CD4-positive, alpha-beta memory T cell (primary cell): ENCODE results near the gene RIOK1. TPM values are rescaled to one million over a fixed set of nuclear protein-coding genes. Genes with fewer than 3 reads are reported as not detected.

ENCODE experiments used
- CTCF ChIA-PET: fragments of 350-600 bp; sonication (Branson Sonifier 250); formaldehyde crosslinking; loops from one replicate; lab custom pipeline; 2021; ENCODE audit warnings: inconsistent platforms; ENCODE audit not compliant: partially characterized antibody; lab: Charles Lee
- POLR2A ChIA-PET: fragments of 350-600 bp; sonication (Branson Sonifier 250); formaldehyde crosslinking; loops from one replicate; lab custom pipeline; 2021; ENCODE audit not compliant: partially characterized antibody; lab: Charles Lee
- DNase-seq, 5 donors: peaks; one replicate each; pipeline versions ENCODE4 v3.0.0 to v3.0.0-alpha.2; 2020 to 2022; ENCODE audit warnings: mixed read lengths in 1 of 5
- H3K27ac ChIP-seq: one replicate; pipeline ENCODE4 v1.7.0; 2013; ENCODE audit warnings: low read depth, low read length
- H3K27me3 ChIP-seq: 2 replicates; pipeline ENCODE4 v1.7.0; 2013; ENCODE audit warnings: mild to moderate bottlenecking, low read length, moderate library complexity; ENCODE audit not compliant: insufficient read depth
- H3K36me3 ChIP-seq: 2 replicates; pipeline ENCODE4 v1.7.0; 2013; ENCODE audit warnings: mild to moderate bottlenecking, low read length, moderate library complexity; ENCODE audit not compliant: insufficient read depth
- H3K4me1 ChIP-seq: 2 replicates; pipeline ENCODE4 v1.7.0; 2013; ENCODE audit warnings: mild to moderate bottlenecking, low read length, moderate library complexity; ENCODE audit not compliant: insufficient read depth
- H3K4me3 ChIP-seq, 2 donors: one replicate each; pipeline ENCODE4 v1.7.0; 2013; ENCODE audit warnings: low read length in 2 of 2, mild to moderate bottlenecking in 1 of 2
- H3K9me3 ChIP-seq, 2 donors: one replicate each; pipeline ENCODE4 v1.7.0; 2013; ENCODE audit warnings: low read length in 2 of 2, control low read depth in 1 of 2; ENCODE audit not compliant: control insufficient read depth in 1 of 2
- H3K27ac Mint-ChIP-seq, 7 donors: one replicate each; pipeline ENCODE4 v1.8.0; 2020 to 2021; ENCODE audit warnings: mixed read lengths in 7 of 7, mild to moderate bottlenecking in 6 of 7, inconsistent platforms in 3 of 7, moderate library complexity in 3 of 7
- H3K27me3 Mint-ChIP-seq, 2 donors: one replicate each; pipeline ENCODE4 v1.8.0; 2020 to 2021; ENCODE audit warnings: mixed read lengths in 2 of 2
- H3K36me3 Mint-ChIP-seq, 2 donors: one replicate each; pipeline ENCODE4 v1.8.0; 2020 to 2021; ENCODE audit warnings: mixed read lengths in 2 of 2, inconsistent platforms in 1 of 2, mild to moderate bottlenecking in 1 of 2
- H3K4me1 Mint-ChIP-seq, 4 donors: one replicate each; pipeline ENCODE4 v1.8.0; 2020 to 2021; ENCODE audit warnings: mixed read lengths in 4 of 4, mild to moderate bottlenecking in 1 of 4
- H3K4me3 Mint-ChIP-seq, 8 donors: one replicate each; pipeline ENCODE4 v1.8.0; 2020 to 2021; ENCODE audit warnings: mixed read lengths in 8 of 8, mild to moderate bottlenecking in 7 of 8, moderate library complexity in 6 of 8, inconsistent platforms in 3 of 8
- H3K9me3 Mint-ChIP-seq, 8 donors: one replicate each; pipeline ENCODE4 v1.8.0; 2020 to 2021; ENCODE audit warnings: mixed read lengths in 8 of 8, mild to moderate bottlenecking in 5 of 8, inconsistent platforms in 3 of 8, moderate library complexity in 1 of 8
- intact Hi-C: fragments of 100-400 bp; cut with micrococcal nuclease; formaldehyde crosslinking; loops from one replicate; pipeline ENCODE4 v1.15.1; 2023
- polyA plus RNA-seq, 2 donors: library from polyadenylated mRNA; unstranded; fragments of 300-500 nt; fragmentation: Illumina TruSeq; gene quantifications; one replicate each; pipeline ENCODE4 v1.2.3, GENCODE V29; 2021
- total RNA-seq, 2 experiments: library from RNA; stranded (reverse); gene quantifications; one replicate each; pipeline ENCODE4 v1.2.3, GENCODE V29; 2021

Gene RIOK1
- total and polyA plus RNA-seq, 4 experiments from 2014 or later: 19.1 to 26.1 (median 22.8) TPM

DNA sequence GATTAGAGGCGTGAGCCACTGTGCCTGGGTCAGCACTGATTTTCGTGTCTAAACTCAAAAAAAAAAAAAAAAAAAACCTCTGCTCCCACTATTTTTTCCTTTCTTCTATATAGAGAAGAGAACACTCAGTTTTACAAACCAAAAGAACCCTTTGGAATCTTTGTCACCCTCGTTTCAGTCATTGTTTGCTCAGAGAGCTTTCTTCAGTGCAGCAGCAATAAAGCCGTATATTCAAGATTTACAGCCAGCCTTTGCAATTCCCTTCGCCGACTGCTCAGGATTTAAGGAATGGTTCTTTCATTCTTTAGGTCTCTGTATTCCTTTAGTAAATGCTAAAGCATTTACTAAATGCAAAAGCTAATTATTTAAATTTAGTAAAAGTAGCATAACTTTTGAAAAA, 20.1 kb downstream of the RIOK1 start:
- CTCF ChIA-PET: no interaction called here
- peaks cover 68% of the 10 kb centered on the region for H3K36me3 ChIP-seq
- no peak overlapping the region for H3K4me3 ChIP-seq
- no peaks in the 10 kb centered on the region for H3K9me3 Mint-ChIP-seq
- no peak overlapping the region for H3K27ac ChIP-seq
- POLR2A ChIA-PET: no interaction called here
- H3K27me3 ChIP-seq: no peaks in the 10 kb centered on the region
- no peaks in the 10 kb centered on the region for H3K27me3 Mint-ChIP-seq
- H3K4me1 ChIP-seq: no peaks in the 10 kb centered on the region
- no peaks in the 10 kb centered on the region for H3K4me1 Mint-ChIP-seq
- no peaks in the 10 kb centered on the region for H3K9me3 ChIP-seq
- H3K27ac Mint-ChIP-seq: no peak overlapping the region
- intact Hi-C loops: no loop called here
- DNase-seq: no peak
- peaks cover 65 to 70% of the 10 kb centered on the region in 2 donors for H3K36me3 Mint-ChIP-seq
- H3K4me3 Mint-ChIP-seq: no peak overlapping the region

DNA sequence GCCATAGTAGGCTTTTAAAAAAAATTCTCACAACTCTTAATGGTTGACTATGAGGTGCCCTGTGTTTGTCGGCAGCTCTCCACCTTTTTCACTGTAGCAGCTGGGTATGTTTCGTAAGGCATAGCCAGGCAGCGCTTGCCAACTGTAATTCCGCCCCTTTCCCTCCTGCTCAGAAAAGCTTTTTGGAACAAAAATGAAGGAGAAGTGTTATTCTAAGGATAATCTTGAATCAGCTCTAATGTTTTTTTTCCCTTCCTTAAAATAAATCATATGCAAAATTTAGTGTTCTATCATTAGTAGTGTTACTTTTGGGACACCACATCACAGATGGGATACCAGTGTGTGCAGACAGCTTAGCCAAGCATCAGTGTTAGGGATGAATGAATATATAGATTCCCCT, 21.2 kb downstream of the RIOK1 start:
- no peak overlapping the region for H3K4me3 Mint-ChIP-seq
- intact Hi-C loops: no loop called here
- H3K36me3 Mint-ChIP-seq: peaks cover 63 to 70% of the 10 kb centered on the region in 2 donors
- Histone ChIP-seq H3K27ac (no peak overlapping the region), H3K9me3 (no peaks in the 10 kb centered on the region), H3K36me3 (peaks cover 69% of the 10 kb centered on the region), H3K27me3 (no peaks in the 10 kb centered on the region), H3K4me3 (no peak overlapping the region), H3K4me1 (no peaks in the 10 kb centered on the region)
- no peak overlapping the region for H3K27ac Mint-ChIP-seq
- H3K9me3 Mint-ChIP-seq: no peaks in the 10 kb centered on the region
- DNase-seq: no peak
- POLR2A ChIA-PET: no interaction called here
- CTCF ChIA-PET: interaction anchor here (1.4 kb wide), 1 partner anchor 46 kb away, joined by 3 read pairs; no protein-coding TSS in a partner anchor
- no peaks in the 10 kb centered on the region for H3K27me3 Mint-ChIP-seq
- H3K4me1 Mint-ChIP-seq: no peaks in the 10 kb centered on the region

DNA sequence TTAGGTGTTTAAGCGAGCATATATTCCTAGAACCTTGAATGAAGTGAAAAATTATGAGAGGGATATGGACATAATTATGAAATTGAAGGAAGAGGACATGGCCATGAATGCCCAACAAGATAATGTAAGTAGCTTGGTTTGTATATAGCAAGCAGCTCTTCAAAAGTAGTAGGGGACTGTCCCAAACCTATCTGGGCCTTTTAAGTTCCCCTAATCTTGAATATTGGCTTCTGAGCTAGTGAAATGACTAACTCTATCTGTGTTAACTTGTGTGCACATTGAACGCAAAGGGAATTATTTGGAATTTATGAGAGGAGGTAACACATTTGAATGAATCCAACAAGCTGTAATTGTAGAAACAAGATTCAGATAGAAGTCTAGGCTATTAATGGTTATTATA, 21.7 kb downstream of the RIOK1 start:
- Mint-ChIP-seq H3K9me3 (no peaks in the 10 kb centered on the region), H3K4me1 (no peaks in the 10 kb centered on the region), H3K36me3 (peaks cover 58 to 71% of the 10 kb centered on the region in 2 donors), H3K27me3 (no peaks in the 10 kb centered on the region), H3K4me3 (no peak overlapping the region), H3K27ac (peak overlapping the region in 1 of 7 donors; percentile 48)
- H3K4me3 ChIP-seq: no peak overlapping the region
- H3K9me3 ChIP-seq: no peaks in the 10 kb centered on the region
- CTCF ChIA-PET: interaction anchor here (1.4 kb wide), 1 partner anchor 46 kb away, joined by 3 read pairs; no protein-coding TSS in a partner anchor
- intact Hi-C loops: no loop called here
- no peaks in the 10 kb centered on the region for H3K27me3 ChIP-seq
- H3K36me3 ChIP-seq: peaks cover 68% of the 10 kb centered on the region
- no peaks in the 10 kb centered on the region for H3K4me1 ChIP-seq
- POLR2A ChIA-PET: no interaction called here
- DNase-seq: no peak
- H3K27ac ChIP-seq: no peak overlapping the region

DNA sequence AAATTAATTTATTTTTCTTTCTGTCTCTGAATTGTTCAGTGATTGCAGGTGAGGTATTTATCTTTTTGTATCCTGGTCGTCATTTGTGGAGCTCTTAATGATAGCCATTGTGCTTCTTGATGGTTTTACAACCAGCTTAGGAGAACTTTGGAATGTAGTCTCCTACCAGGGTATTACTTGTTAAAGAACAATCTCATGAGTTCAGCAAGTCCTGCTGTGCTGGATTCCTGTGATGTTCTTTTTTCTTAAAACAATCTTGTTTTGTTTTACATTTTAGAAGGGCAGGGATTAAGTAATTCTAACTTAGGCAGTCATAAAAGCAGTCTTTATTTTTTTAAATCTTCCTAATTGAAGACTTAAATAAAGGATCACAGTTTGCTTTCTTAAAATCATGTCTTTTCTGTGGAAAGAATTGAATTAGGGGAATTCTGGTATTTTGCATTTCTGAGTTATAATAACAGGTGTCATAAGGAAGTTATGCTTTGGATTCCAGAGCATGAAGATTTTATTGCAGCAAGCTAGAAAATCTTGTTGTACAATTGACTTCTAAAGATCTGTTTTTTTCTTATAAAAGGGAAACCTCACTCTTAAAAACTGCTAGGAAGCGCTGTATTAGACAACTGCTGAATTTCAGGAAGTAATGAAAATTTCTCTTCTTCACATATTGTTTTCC, 23.7 kb downstream of the RIOK1 start:
- no peak for DNase-seq
- no peak overlapping the region for H3K4me3 ChIP-seq
- H3K27ac ChIP-seq: no peak overlapping the region
- no peaks in the 10 kb centered on the region for H3K9me3 ChIP-seq
- H3K27me3 ChIP-seq: no peaks in the 10 kb centered on the region
- Mint-ChIP-seq H3K4me3 (no peak overlapping the region), H3K4me1 (no peaks in the 10 kb centered on the region), H3K27me3 (no peaks in the 10 kb centered on the region), H3K36me3 (peaks cover 55 to 68% of the 10 kb centered on the region in 2 donors), H3K9me3 (no peaks in the 10 kb centered on the region), H3K27ac (no peak overlapping the region)
- POLR2A ChIA-PET: no interaction called here
- no peaks in the 10 kb centered on the region for H3K4me1 ChIP-seq
- CTCF ChIA-PET: no interaction called here
- intact Hi-C loops: no loop called here
- H3K36me3 ChIP-seq: peaks cover 56% of the 10 kb centered on the region

DNA sequence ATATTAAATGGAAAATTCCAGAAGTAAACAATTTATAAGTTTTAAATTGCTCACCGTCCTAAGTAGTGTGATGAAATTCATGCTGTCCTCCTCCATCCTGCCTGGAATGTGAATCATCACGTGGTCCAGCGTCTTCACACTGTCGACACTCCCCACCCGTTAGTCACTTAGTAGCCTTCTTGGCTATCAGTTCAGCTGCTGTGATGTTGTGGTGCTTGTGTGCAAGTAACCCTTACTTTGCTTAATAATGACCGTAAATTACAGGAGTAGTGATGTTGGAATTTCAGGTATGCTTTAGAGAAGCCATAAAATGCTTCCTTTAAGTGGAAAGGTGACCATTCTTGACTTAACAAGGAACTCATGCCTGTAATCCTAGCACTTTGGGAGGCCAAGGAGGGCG, 25.2 kb downstream of the RIOK1 start:
- Histone ChIP-seq H3K27me3 (no peaks in the 10 kb centered on the region), H3K36me3 (peaks cover 51% of the 10 kb centered on the region), H3K9me3 (no peaks in the 10 kb centered on the region), H3K4me3 (no peak overlapping the region), H3K4me1 (no peaks in the 10 kb centered on the region), H3K27ac (no peak overlapping the region)
- Mint-ChIP-seq H3K9me3 (no peaks in the 10 kb centered on the region), H3K27me3 (no peaks in the 10 kb centered on the region), H3K27ac (peak overlapping the region in 1 of 7 donors; percentile 19), H3K4me1 (peaks cover 0 to 2% (median 0%) of the 10 kb centered on the region in 4 donors), H3K36me3 (peaks cover 60 to 75% of the 10 kb centered on the region in 2 donors), H3K4me3 (no peak overlapping the region)
- no peak for DNase-seq
- intact Hi-C loops: no loop called here
- ChIA-PET CTCF (no interaction called here), POLR2A (no interaction called here)

DNA sequence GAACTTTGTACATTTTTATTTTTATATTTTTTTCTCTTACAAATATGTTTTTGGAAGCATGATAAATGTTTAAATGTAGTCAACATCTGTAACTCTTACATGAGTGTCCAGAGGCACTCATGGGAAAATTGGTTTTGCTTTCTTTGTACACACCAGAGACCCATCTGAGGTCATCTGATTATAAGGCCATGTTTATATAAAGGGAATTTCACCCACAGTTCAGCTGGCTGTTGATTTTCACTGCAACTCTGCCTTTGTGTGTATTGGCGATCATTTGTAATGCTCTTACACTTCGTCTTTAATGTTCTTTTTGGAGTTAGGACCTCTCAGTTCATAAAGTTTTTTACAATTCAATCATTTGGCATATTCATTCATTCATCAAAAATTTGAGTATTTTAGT, 28.1 kb downstream of the RIOK1 start:
- H3K36me3 ChIP-seq: peaks cover 39% of the 10 kb centered on the region
- H3K4me3 Mint-ChIP-seq: no peak overlapping the region
- ChIA-PET CTCF (no interaction called here), POLR2A (no interaction called here)
- H3K27me3 Mint-ChIP-seq: no peaks in the 10 kb centered on the region
- H3K9me3 Mint-ChIP-seq: no peaks in the 10 kb centered on the region
- H3K27ac ChIP-seq: no peak overlapping the region
- no peaks in the 10 kb centered on the region for H3K4me1 ChIP-seq
- no peaks in the 10 kb centered on the region for H3K9me3 ChIP-seq
- H3K36me3 Mint-ChIP-seq: peaks cover 47 to 57% of the 10 kb centered on the region in 2 donors
- H3K27ac Mint-ChIP-seq: peak overlapping the region in 1 of 7 donors; percentile 2
- H3K4me1 Mint-ChIP-seq: peaks cover 0 to 2% (median 0%) of the 10 kb centered on the region in 4 donors
- no peak for DNase-seq
- no peaks in the 10 kb centered on the region for H3K27me3 ChIP-seq
- intact Hi-C loops: no loop called here
- H3K4me3 ChIP-seq: no peak overlapping the region

DNA sequence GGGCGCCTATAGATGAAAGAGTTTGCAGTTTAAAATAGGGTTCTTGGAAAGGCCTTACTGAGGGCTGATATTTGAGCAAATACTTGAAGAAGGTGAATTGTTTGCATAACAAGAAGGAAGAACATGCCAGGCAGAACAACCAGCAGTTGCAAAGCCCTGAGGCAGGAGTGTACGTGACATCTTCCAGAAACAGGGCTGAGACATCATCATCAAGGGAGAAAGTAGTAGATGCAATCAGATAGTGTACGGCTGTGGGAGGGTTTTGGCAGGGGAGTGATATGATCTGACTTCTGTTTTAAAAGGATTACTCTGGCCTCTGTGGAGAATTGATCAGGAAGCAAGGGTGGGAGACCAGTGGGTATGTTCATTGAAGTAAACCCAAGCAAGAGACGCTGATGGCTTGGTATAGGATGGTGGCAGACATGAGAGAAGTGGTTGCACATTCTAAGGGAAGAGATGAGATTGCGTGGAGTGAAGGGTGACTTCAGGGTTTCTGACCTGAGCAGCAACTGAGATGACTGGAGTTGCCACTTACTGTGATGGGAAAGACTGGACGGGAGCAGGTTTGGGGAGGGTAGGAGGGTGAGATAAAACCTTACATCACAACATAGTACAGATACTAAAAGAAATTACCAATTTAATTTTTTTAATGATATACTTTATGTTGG, 28.8 kb downstream of the RIOK1 start:
- no peak overlapping the region for H3K4me3 ChIP-seq
- ChIA-PET CTCF (no interaction called here), POLR2A (no interaction called here)
- H3K27ac ChIP-seq: no peak overlapping the region
- H3K4me3 Mint-ChIP-seq: no peak overlapping the region
- no peaks in the 10 kb centered on the region for H3K9me3 Mint-ChIP-seq
- peaks cover 34% of the 10 kb centered on the region for H3K36me3 ChIP-seq
- H3K27ac Mint-ChIP-seq: peak overlapping the region in 4 of 7 donors; percentile 2 to 44 (median 19)
- H3K27me3 ChIP-seq: no peaks in the 10 kb centered on the region
- H3K9me3 ChIP-seq: no peaks in the 10 kb centered on the region
- H3K4me1 ChIP-seq: no peaks in the 10 kb centered on the region
- intact Hi-C loops: no loop called here
- DNase-seq: no peak
- H3K36me3 Mint-ChIP-seq: peaks cover 47 to 52% of the 10 kb centered on the region in 2 donors
- H3K4me1 Mint-ChIP-seq: peaks cover 0 to 2% (median 0%) of the 10 kb centered on the region in 4 donors
- H3K27me3 Mint-ChIP-seq: no peaks in the 10 kb centered on the region
